ENCODE results near the gene TOPAZ1.
A peak's percentile ranks its signal among the peaks of the same experiment; 100 is the strongest.

The TOPAZ1 gene

GRCh38 chr3:44248152-44248551 is 6.5 kb downstream of the TOPAZ1 start:
- DNase-seq (ENCODE audit: low spot score) = no peak

DNA sequence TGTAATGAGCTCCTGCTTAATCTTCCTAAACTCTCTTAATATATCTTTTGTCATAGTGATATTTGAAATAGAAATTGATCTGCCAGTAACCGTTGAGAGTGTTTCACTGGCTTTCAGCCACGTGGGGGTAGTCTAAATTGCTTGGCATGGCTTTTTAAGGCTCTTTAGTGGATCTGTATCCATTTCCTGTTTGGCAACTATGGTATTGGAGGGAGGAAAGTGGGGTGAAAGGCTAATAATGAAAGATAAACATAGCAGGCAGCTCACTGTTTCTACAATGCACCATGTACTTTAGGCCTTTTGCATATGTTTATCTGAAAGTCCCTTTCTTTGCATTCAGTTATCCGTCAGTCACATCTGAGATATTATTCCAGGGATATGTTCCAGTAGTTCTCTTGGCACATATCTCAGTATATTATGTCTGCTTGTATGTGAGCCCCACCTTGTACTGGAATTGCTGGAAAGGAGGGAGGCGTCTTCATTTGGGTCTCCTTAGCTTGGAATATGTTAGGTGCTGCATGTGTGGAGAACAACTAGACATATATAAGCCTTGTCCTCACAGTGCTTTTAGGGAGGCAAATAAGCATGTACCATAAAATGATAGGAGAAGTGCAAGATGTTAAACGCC is 10.8 kb downstream of the TOPAZ1 start:
- no peak for DNase-seq (ENCODE audit: low spot score)

DNA sequence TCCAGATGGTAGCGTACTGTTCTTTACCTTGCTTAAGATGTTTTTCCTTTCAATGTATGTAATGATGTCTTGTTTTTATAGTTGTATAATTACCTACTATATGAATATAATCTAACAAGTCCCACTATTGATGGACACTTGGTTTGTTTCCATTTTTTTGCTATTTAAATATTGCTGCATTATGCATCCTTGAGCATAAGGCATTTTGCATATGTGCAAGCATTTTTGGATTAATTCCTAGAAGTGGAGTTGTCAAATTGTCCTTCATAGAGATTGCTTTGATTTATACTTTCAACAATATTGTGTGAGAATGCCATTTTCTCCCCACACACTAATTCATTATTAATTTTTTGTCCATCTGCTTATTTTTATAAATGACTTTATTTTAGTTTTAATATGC is 17.7 kb downstream of the TOPAZ1 start:
- DNase-seq (ENCODE audit: low spot score) = no peak

GRCh38 chr3:44264146-44264545 is 22.5 kb downstream of the TOPAZ1 start:
- no peak for DNase-seq (ENCODE audit: low spot score)

DNA sequence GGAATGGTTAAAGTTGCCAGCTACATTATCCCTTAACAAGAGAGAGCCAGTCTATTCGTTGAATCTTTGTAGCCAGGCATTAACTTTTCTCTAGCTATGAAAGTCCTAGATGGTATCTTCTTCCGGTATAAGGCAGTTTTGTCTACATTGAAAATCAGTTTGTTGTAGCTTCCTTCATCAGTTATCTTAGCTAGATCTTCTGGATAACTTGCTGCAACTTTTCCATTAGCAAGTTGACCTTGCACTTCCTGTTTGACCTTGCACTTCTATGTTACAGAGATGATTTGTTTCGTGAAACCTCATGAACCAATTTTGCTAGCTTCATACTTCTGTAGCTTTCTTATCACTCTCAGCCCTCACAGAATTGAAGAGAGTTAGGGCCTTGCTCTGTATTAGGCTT is 24.1 kb downstream of the TOPAZ1 start:
- DNase-seq (ENCODE audit: low spot score) = no peak

GRCh38 chr3:44272191-44272590 is 30.5 kb downstream of the TOPAZ1 start:
- DNase-seq (ENCODE audit: low spot score) = no peak

DNA sequence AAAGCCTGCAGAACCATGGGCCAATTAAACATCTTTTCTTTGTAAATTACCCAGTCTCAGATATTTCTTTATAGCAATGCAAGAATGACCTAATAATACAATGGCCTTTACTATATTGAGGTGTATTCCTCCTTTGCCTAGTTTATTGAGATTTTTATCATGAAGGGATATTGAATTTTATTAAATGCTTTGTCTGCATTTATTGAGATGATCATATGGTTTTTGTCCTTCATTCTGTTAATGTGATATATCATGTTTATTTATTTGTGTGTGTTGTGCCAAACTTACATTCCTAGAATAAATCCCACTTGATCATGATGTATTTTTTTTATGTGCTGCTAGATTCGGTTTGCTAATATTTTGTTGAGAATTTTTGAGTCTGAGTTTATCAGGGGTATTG is 36.2 kb downstream of the TOPAZ1 start:
- DNase-seq (ENCODE audit: low spot score) = no peak

DNA sequence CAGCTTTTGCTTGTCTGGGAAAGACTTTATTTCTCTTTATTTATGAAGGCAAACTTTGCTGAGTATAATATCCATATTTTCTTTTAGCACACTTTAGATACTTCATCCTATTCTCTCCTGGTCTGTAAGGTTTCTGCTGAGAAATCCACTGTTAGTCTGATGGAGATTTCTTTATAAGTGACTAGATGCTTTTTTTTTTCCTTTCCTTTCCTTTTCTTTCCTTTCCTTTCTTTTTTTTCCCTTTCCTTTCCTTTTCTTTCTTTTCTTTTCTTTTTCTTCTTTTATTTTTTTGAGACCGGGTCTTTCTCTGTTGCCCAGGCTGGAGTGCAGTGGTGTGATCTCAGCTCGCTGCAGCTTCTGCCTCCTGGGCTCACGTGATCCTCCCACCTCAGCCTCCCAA is 38.4 kb downstream of the TOPAZ1 start:
- no peak for DNase-seq (ENCODE audit: low spot score)

- no peak for DNase-seq (ENCODE audit: low spot score)
Measured at GRCh38 chr3:44280631-44281030, 38.9 kb downstream of the TOPAZ1 start.

DNA sequence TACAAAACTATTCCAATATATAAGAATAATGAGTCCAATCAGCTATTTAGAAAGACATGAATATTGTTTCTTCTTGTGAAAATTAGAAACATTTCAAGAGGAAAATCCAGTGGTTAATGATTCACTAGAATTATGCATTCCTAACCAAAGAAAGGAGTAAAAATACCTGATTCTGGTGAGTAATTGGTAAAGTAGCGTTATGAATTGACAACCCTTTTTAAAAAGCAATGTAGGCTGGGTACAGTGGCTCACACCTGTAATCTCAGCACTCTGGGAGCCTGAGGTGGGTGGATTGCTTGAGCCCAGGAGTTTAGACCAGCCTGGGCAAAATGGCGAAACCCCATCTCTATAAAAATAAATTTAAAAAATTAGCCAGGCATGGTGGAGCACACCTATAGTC is 43.3 kb downstream of the TOPAZ1 start:
- DNase-seq (ENCODE audit: low spot score) = no peak

GRCh38 chr3:44289882-44290462 is 48.3 kb downstream of the TOPAZ1 start:
- no peak for DNase-seq (ENCODE audit: low spot score)

GRCh38 chr3:44292276-44292675 is 50.6 kb downstream of the TOPAZ1 start:
- DNase-seq (ENCODE audit: low spot score) = no peak

DNA sequence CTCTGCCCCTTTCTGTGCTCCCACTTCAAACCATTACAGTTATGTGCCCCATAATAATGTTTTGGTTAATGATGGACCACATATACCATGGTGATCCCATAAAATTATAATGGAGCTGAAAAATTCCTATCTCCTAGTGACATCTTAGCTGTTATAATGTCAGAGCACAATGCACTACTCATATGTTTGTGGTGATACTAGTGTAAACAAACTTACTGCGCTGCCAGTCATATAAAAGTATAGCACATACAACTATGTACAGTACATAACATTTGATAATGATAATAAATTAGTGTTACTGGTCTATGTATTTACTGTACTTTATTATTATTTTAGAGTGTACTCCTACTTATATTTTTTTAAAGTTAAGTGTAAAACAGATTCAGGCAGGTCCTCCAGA is 51.3 kb downstream of the TOPAZ1 start:
- no peak for DNase-seq (ENCODE audit: low spot score)

DNA sequence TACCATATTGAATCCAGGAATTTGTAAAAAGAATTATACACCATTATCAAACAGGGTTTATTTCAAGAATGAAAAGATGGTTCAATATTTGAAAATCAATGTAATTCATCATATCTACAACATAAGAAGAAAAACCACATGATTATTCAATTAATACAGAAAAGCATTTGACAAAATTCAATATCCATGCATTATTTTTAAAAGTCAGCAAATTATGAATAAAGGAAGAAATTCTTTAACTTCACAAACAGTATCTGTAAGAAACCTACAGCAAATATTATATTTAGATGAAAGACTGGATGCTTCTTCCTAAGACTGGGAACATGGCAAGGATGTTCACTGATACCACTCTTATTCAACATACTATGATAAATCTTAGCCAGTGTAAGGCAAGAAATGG is 55.6 kb downstream of the TOPAZ1 start:
- no peak for DNase-seq (ENCODE audit: low spot score)

- no peak for DNase-seq (ENCODE audit: low spot score)
Measured at GRCh38 chr3:44301746-44302145, 60.1 kb downstream of the TOPAZ1 start.

- DNase-seq (ENCODE audit: low spot score) = no peak
Measured at GRCh38 chr3:44309500-44309899, 67.8 kb downstream of the TOPAZ1 start.

GRCh38 chr3:44318891-44319311 is 77.2 kb downstream of the TOPAZ1 start:
- DNase-seq (ENCODE audit: low spot score) = no peak

- DNase-seq (ENCODE audit: low spot score) = no peak
Measured at GRCh38 chr3:44321335-44321734, 79.6 kb downstream of the TOPAZ1 start.

GRCh38 chr3:44323341-44323955 is 81.8 kb downstream of the TOPAZ1 start:
- peak; percentile 43 for DNase-seq (ENCODE audit: low spot score)

DNA sequence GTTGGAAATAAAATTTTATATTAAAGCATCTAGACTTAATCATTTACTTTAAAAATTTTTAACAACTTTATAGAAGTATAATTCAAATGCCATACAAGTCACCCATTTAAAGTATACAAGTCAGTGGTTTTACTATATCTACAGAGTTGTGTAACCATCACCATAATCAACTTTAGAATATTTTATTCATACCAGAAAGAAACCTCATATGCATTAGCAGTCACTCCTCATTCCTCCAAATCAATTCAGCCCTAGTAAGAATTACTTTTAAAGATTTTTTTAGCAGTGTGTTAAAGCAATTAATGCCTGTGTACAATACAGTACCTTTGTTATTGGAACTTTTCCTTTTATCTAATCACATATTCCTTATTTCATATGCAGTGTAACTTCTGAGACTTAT is 82.9 kb downstream of the TOPAZ1 start:
- no peak for DNase-seq (ENCODE audit: low spot score)

- DNase-seq (ENCODE audit: low spot score) = no peak
Measured at GRCh38 chr3:44326019-44326418, 84.3 kb downstream of the TOPAZ1 start.

DNA sequence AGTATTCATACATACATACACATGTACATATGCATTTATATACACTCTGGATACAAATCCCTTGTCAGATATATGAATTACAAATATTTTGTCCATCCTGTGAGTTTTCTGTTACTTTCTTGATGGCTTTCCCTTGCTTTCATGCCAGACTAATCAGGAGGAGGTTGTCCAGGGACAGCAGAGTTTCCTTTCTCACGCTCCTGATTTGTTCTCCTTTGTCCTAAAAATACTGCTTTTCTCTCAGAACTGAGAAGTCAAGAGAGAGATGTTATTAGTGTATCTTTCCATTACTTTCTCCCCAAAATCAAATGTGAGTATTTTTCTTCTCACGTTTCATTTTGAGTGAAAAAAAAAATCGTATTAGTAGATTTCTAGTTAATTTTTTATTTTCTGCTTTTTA is 84.8 kb downstream of the TOPAZ1 start:
- DNase-seq (ENCODE audit: low spot score) = no peak

- DNase-seq (ENCODE audit: low spot score) = no peak
Measured at GRCh38 chr3:44329946-44330345, 88.3 kb downstream of the TOPAZ1 start.

DNA sequence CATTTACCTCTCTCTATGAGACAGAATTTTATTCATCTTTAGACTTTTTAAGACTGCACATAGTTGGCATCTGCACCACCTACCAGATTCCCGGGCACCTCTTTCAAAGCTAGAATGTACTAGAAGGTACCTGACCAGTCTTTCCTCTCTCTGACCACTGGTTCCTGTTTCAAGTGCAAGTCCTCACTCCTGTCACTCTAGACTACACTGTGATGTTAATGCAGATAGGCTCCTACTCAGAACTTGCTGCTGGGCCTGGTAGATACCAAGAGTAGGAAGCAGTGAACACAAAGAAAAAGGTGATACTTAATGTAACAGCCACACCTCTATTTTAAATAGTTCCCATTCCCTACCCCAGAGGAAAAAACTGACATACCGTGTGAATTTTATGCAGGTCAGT is 88.8 kb downstream of the TOPAZ1 start:
- DNase-seq (ENCODE audit: low spot score) = no peak
